SU-DHL-6 (cell line): ENCODE data around the gene ANKRD13D.

Source experiments
- EZH2phosphoT487 ChIP-seq: fragments of 200-600 bp; sonication (generic), shearing (Covaris generic); conservative IDR thresholded peaks from 2 replicates; pipeline ENCODE4 v1.6.1; 2018; ENCODE audit warnings: mild to moderate bottlenecking, antibody characterized with exemption, low read length, moderate library complexity, mixed read lengths
- TF ChIP-seq, protein P1 (sequence below): fragments of 200-600 bp; sonication (generic); IDR thresholded peaks from one replicate; pipeline ENCODE4 v1.5.1; 2017; ENCODE audit warnings: antibody characterized with exemption, mild to moderate bottlenecking, low read length, moderate library complexity; ENCODE audit not compliant: insufficient read depth, poor library complexity, severe bottlenecking

DNA sequence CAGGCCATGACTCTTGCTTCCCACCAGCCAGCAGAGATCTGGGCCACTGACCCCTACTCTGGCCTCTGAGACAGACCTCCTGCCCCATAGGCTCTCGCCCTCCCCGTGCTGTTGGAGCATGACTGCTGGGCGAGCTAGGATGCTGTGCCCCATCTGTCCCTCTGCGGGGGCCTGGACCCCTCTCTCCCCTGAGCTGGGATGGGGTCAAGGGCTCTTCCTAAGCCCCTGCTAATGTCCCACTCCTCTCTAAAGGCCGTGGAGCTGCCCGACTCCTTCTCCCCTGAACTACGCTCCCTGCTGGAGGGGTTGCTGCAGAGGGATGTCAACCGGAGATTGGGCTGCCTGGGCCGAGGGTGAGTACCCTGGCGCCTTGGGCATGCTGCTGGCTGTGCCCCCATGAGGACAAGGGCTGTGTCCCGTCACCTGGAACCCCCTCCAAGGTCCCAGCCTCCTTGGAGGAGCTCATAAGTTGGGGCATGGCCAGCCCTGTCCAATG, 6.2 kb upstream of the ANKRD13D start:
- TF ChIP-seq, protein P1, sequence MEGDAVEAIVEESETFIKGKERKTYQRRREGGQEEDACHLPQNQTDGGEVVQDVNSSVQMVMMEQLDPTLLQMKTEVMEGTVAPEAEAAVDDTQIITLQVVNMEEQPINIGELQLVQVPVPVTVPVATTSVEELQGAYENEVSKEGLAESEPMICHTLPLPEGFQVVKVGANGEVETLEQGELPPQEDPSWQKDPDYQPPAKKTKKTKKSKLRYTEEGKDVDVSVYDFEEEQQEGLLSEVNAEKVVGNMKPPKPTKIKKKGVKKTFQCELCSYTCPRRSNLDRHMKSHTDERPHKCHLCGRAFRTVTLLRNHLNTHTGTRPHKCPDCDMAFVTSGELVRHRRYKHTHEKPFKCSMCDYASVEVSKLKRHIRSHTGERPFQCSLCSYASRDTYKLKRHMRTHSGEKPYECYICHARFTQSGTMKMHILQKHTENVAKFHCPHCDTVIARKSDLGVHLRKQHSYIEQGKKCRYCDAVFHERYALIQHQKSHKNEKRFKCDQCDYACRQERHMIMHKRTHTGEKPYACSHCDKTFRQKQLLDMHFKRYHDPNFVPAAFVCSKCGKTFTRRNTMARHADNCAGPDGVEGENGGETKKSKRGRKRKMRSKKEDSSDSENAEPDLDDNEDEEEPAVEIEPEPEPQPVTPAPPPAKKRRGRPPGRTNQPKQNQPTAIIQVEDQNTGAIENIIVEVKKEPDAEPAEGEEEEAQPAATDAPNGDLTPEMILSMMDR: no peak
- TF ChIP-seq EZH2phosphoT487: no peak
